ENCODE results near the gene CNOT8. TPM values are rescaled to one million over a fixed set of nuclear protein-coding genes. Genes with fewer than 3 reads are reported as not detected.
"Not testable (repeated sequence)": the region's sequence is repeated elsewhere in the genome, so short reads cannot be mapped to it uniquely, and the experiment has no call there.

CNOT8 gene
- total RNA-seq, 1 donor from 2014 or later: 104 TPM

DNA sequence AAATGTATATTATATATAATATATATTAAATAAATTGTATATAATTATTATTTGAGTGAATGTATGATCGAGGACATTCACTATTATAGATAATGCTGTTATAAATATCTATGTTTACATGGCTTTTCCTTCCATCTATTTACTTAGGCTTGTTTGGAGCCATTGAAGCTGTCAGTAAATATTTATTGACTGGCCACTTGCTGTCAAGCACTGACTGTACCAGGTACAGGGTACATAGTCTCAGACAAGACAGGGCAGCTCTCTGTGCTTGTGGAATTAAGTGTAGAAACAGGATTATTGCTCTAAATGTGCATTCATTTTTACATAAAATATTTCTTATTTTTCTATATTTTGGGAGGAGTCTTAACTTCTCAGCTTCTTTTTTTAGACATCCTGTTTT, 24.4 kb upstream of the CNOT8 start:
- DNase-seq (ENCODE audit: low read depth in 2 of 2): no peak

DNA sequence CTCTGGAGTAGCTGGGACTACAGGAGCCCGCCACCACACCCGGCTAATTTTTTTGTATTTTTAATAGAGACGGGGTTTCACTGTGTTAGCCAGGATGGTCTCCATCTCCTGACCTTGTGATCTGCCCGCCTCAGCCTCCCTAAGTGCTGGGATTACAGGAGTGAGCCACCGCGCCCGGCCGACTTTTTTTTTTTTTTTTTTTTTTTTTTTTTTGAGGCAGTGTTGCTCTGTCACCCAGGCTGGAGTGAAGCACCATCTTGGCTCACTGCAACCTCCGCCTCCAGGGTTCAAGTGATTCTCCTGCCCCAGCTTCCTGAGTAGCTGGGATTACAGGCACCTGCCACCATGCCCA, 22.8 kb upstream of the CNOT8 start:
- DNase-seq (ENCODE audit: low read depth in 2 of 2): not testable (repeated sequence)

DNA sequence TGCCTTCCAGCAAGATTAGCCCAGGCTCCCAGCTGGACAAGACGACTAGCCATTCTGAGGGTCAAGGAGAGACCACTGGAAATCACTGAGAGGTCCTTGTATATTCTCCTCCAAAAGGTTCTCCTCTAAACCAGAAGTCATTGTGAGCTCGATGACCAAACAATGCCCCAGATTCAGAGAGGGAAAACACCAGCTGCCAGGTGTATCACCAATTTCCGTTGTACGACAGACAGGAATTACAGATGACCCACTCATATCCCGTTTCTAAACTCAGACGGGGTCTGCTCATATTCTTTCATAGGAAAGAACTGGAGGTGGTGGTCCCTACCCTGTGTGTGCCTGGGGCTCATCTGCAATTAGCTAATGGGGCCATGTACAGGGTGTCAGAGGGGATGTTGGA, 22.2 kb upstream of the CNOT8 start:
- DNase-seq (ENCODE audit: low read depth in 2 of 2): peak in 1 of 2 donors; percentile 60

DNA sequence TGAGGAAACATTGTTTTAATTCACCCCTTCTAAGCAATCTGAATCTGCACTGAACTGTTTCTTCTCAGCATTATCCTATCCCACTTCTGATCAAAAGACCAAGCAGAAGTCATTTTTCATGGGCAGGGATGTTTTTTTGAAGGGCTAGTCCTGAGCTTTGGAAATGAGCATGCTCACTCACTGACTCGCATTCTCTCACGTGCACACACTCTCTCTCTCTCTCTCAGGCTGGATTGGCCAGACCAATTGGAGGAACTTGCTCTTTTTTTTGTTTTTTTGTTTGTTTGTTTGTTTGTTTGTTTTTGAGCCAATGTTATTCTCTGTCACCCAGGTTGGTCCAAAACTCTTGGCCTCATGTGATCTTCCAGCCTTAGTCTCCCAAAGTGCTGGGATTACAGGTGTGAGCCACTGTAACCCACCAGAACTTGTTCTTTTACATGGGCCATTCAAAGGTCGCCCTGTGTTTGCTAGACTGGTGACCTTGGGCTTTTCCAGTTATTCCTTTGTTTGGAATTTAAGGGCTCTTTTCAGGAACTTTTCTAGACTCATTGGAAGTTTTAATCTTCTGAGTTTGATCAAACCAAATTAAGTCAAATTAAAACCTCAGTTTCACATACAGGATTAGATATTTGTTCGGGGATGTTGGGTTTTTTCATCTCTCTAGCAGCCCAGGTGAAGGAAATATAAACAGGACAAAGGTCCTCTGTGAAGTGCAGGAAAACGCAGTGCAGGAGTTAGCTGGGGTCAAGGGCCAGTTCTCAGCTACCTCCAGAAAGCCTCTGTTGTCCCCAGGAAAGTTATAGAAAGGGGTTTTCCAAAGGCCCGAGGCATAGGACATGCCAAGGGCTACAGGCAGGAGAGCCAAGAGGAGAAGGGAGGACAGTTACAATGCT, 21.2 kb upstream of the CNOT8 start:
- DNase-seq (ENCODE audit: low read depth in 2 of 2): no peak

DNA sequence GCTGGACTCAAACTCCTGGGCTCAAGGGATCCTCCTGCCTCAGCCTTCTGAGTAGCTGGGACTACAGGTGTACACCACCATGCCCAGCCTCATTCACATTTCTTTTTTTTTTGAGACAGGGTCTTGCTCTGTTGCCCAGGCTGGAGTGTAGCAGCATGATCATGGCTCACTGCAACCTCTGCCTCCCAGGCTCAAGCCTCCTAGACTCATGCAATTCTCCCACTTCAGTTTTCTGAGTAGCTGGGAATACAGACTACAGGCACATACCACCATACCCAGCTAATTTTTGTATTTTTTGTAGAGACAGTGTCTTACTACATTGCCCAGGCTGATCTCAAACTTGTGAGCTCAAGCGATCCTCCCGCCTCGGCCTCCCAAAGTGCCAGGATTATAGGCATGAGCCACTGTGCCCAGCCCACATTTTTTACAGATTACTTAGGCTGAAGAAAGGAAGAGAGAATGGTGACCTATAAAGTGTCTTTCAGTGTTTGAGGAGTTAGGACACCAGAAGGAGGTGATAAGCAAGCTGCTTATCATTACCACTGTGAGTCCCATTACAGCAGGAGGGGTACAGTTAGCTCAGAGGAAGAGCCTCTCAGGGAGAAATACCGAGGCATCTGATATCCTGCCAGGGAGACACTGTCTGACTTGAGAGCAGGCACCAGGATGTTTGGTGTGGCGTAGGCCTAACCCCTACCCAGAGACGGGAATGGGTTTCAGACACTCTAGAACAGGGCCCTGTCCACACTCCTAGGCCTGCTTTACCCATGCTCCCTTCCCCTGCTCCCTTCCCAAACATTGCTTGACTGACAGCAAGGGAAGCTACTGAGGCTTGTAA, 17.8 kb upstream of the CNOT8 start:
- no peak for DNase-seq (ENCODE audit: low read depth in 2 of 2)

DNA sequence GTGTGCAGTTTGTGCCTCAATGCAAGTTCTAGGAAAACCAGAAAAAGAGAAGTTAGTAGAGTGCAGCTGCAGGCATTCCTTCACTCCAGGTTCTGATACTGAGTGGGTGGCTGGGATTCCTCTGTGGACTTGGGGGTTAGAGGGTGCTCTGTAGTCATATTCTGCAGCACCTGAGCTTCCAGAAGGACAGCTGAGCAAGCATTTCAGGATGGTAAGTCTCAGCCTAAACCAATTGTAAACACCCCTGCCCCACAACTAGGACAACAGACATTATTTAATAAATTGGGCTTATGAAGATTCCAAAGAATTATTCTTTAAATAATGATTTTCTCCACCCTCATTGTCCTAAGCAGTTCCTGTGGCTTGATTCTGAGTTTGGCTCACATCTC, 17.2 kb upstream of the CNOT8 start:
- no peak for DNase-seq (ENCODE audit: low read depth in 2 of 2)

DNA sequence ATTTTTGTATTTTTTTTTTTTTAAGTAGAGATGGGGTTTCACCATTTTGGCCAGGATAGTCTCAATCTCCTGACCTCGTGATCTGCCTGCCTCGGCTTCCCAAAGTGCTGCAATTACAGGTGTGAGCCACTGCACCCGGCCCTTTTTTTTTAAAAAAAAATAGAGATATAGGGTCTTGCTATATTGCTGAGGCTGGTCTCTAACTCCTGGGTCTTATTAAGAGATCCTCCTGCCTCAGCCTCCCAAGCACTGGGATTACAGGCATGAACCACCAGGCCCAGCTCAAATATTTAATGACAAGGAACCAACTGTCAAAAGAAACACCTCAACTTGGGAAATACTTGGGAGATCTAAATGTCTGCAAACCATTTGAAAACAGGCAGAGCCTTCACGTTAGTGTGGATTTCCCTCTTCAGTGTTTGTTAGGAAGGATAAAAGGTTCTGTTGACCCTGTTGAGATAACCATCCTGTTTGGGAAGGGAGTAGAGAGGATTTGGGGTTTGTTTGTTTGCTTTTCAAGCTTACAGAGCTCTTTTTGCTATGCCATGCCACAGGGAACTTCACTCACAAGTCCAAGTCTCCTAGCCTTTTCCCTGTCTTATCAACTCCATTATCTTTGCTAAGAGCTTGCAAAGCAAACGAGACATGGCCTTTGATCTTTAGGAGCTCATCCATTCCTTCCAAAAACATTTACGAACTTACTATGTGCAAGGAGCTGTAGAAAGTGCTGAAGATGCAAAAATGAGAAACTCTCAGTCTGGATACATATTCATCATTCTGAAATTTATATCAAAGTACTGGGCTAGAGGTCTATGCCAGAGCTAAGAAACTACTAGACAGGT, 15.5 kb upstream of the CNOT8 start:
- DNase-seq (ENCODE audit: low read depth in 2 of 2): no peak

DNA sequence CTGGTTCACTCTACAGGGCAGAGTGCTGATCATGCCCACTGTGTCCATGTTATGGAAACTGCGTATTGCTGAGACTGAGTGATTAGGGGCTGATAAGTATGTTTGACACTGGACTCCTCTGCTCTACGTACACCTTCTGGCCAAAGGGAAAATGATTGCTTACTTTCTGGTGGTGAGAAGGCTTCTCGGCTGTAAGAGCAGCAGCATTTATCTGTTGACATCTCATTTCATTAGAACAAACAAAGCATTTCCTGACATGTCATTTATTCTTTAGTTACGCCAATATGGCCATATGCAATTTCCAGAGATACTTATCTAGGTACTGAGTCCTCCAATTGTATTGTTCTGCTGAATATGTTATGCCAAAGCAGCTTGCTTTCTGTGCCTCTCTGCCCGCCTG, 13.6 kb upstream of the CNOT8 start:
- peak; percentile 34 to 61 for DNase-seq (ENCODE audit: low read depth in 2 of 2)

DNA sequence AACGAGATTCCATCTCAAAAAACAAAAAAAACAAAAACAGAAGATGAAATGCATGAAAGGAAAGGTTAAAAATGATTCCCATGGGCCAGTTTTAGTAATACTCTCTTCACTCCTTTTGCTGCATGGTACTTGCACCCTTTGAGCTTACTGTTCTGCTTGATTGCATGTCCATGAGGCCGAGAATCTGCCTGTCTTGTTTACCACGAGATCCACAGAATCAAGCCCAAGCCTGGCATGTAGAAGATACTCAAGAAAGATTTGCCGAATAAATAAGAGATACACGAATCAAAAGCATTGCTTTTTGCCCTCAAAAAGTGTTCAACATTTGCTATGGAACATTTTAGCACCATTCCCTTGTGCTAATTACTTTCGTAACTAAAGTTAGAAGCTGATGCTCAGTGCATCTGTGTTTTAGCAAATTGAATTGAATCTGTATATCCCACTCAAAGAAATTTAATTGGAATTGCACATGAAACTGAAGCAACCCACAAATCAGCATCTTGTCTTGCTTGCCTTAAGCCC, 9.1 kb upstream of the CNOT8 start:
- DNase-seq (ENCODE audit: low read depth in 2 of 2): no peak

DNA sequence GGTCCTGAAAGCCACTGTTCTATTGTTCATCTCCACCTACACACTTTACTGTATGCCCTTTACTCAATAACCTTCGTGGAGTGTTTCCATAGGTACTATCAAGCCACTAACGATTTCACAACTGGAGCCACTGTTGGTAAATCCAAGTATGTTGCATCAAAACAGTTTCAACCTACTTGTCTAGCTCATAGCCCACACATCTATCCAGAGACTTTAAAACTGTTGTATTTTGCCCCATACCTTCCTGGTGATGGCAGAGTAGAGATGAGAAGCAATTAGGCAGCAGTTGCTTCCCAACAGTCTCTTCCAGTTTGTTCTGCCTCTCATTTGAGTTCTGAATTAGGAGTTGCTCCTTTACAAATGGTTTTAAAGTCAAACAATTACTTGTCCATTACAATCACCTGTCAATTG, 8.6 kb upstream of the CNOT8 start:
- peak in 1 of 2 donors; percentile 27 for DNase-seq (ENCODE audit: low read depth in 2 of 2)

DNA sequence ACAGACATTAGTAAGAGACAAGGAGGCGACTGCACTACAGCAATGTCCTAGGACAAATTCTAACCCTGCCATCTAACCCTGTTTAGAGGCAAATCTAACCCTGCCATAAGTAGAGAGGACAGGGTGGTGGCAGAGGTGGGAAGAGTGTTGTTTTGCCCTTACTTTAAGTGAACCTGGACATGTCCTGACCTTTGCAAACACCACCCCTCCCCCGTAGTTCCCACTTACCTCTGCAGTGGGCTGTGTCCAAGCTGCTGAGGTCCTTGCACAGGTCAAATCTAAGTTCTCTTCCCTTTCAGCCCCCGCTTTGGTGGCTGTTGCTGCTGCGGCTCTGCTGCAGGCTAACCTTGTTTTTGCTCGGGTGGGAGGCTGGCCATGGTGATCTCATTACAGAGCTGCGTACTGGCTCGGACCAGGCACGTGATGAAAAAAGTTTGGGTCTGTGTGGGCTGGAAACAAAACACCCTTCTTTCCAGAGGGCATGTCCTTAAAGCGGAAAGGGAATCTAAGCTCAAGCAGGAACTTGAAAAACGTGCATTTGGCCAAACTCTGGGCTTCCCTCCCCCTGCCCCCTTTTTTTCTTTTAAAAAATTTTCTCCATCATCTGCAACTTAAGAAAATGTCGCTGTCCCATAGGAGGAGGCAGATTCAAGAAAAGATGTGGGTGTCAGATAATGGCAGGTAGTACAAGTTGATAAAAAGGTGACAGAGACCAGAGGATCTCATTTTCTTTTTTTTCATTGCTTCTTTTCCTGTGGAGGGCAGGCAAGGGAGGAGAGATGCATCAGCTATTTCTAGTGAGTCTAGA, 8.0 kb upstream of the CNOT8 start, which contains the start of gene FAXDC2:
TSS of gene FAXDC2 (minus strand) at position 349 of the 808 bp plus-strand sequence. CDS start 12,425 bp downstream, outside the sequence.
- DNase-seq (ENCODE audit: low read depth in 2 of 2): peak; percentile 77 to 90

DNA sequence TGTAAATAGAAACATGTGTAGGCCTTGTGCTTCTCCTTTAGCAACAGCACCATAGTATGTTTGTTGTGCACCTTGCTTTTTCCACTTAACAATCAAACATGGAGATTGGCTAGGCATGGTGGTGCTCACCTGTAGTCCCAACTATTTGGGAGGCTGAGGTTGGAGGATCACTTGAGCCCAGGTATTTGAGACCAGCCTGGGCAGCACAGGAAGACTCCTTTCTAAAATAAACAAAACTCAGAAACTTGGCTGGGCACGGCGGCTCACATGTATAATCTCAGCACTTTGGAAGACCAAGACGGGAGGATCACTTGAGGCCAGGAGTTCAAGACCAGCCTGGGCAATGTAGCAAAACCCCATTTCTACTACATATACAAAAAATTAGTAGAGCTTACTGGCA, 7.1 kb upstream of the CNOT8 start:
- DNase-seq (ENCODE audit: low read depth in 2 of 2): no peak

DNA sequence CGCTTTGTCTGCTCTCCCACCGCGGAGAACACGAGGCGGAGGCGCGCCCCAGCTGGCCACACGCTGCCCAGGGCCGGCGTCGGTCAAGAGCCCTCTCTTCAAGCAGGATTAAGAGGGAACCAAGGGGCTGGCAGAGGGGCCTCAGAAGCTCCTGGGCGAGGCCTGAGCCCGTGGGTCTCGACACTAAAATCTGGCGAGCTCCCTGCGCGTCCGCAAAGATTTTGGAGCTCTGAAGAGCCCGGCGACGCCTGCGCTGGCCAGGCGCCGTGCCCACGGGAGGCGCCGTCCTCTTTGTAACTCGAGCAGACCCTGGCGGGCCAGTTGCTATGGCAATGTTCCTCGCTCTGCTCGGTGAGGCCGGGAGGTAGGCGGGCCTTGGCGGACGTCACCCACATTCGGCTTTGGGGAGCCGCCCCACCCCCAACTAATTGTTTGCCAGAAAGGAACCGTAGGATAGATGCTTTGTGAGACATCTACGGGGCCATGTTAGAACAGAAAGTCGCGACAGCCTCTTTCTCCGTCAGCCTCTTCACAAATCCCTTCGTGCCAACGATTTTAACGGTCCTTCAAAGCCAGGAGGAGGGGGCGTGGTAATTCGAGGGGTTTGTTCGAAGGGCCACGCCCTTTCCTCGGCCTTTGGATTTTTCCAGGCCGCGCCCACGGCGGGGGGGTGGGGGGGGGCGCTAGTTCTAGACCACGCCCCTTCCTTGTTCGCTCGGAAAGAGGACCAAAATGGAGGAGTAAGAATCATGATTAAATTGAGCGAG, 714 bp upstream of the CNOT8 start:
- DNase-seq (ENCODE audit: low read depth in 2 of 2): peak; percentile 96 to 98

DNA sequence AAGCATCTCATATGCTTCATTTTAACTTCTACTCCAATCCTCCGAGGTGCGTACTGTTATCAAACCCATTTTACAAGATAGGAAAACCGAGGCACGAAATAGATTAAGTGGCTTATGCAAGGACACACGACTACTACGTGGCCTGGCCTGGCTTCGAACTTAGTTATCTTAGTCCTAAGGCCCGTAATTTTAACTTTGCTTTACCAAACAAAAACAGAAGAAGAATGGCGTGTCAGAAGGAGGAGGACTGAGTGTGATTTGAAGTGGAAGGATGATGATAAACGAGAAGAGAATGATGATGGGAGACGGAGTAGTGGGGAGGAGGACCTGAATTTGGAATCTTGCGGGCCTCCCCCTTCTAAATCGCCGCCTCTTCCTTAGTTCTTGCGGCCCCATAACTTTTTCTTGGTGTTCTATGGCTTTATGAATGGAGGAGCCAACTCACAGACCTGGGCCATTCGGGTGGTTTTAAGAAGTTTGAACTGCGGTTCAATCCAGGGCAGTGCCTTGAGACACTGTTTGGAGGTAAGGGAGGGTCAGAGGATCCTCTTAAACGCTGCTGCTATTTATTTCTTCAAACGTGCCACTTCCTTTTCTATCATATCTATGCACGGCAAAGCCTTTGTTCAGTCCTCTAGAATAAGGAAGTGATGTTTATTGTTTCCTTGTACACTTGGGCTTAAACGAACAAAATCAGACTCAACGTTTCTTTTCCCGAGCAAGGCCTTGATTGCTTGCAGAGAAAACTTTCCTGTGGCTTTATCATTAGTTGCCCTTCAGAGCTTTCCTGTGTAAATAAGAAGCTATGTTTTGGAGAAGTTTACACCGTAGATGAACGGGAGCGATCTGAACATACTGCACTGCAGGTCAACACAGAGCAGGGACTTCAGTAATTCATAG, 795 bp downstream of the CNOT8 start:
- peak in 1 of 2 donors; percentile 37 for DNase-seq (ENCODE audit: low read depth in 2 of 2)

DNA sequence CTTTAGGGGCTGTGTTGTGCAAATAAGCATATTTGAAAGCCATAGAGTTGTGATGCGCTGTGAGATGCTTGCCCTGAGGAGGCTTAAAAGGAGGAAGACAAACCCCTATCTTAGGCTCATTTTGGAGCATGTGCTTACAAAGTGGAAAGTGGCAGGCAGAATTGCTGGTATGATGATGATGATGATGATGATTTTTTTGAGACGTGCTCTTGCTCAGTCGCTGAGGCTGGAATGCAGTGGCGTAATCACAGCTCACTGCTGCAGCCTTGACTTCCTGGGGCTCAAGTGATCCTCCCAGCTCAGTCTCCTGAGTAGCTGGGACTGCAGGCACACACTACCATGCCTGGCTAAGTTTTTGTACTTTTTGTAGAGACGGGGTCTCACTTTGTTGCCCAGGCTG, 1.7 kb downstream of the CNOT8 start:
- DNase-seq (ENCODE audit: low read depth in 2 of 2): peak in 1 of 2 donors; percentile 64

DNA sequence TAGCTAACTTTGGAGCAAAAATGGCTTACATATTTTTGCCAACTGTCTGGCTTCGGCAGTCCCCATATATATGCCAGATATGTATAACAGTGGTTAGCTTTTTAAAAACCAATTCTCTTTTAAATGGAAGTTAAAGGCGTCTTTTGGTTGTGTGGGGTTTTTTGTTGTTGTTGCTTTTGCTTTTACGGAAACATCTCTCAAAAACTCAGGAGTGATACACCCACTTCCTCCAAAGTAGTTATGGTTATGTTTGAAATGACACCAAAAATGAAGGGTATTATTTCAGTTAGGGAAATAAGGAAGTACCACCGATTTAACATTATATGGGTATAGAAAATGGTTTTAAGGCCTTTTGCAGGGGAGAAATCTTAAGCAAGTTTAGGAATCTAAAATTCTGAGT, 2.3 kb downstream of the CNOT8 start:
- DNase-seq (ENCODE audit: low read depth in 2 of 2): no peak

DNA sequence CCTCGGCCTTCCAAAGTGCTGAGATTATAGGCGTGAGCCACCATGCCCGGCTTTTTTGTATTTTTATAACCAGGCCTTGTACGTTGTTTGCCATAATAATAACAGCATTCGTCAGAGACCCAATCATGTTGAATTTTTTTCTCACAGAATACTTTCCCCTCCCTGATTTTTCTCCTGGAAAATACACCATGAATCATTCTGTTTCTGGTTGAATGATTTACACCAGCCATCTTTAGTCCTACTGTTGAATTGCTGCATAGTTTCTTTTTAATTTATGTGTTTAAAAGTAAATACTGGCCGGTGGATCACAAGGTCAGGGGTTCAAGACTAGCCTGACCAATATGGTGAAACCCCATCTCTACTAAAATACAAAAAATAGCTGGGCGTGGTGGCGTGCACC, 3.5 kb downstream of the CNOT8 start:
- DNase-seq (ENCODE audit: low read depth in 2 of 2): no peak

DNA sequence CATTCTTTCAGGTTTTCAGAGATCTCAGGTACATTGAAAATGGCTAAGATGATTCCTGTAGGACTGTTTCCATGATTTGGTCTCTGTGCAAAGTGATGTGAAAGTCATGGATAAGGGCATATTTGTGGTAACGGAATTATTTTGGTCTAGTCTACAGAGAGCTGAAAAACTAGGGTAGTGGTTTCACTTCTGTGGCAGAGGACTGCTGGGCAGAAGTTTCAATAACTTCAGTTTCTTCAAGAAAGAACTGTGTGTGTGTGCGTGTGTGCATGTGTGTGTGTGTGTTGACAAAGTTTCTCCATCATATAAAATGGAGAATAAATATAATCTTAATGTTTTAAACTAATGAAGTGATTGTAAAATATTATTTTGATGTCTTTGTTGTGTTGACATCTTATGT, 4.3 kb downstream of the CNOT8 start:
- DNase-seq (ENCODE audit: low read depth in 2 of 2): no peak

All from lung microvascular endothelial cell (primary cell).